Lower lobe of right lung (tissue), 2 donors: Measurements from ENCODE around the gene TDRD12. TPM values are rescaled to one million over a fixed set of nuclear protein-coding genes. Genes with fewer than 3 reads are reported as not detected.

Experiments
- ATAC-seq, 2 donors: fragments of 200-7000 bp; cut with Tn5 transposase; one replicate each; pipeline ENCODE4 v1.9.1; 2020 to 2022; ENCODE audit warnings: mild to moderate bottlenecking in 2 of 2, moderate library complexity in 2 of 2
- DNase-seq: peaks from one replicate; pipeline ENCODE4 v3.0.0-alpha.2; 2020
- H3K27ac ChIP-seq: fragments of 200-600 bp; one replicate; pipeline ENCODE4 v1.8.0; 2022
- H3K27me3 ChIP-seq: fragments of 200-600 bp; one replicate; pipeline ENCODE4 v1.8.0; 2022; ENCODE audit warnings: low read depth
- H3K36me3 ChIP-seq: fragments of 200-600 bp; one replicate; pipeline ENCODE4 v1.8.0; 2022; ENCODE audit warnings: mild to moderate bottlenecking
- H3K4me1 ChIP-seq: fragments of 200-600 bp; one replicate; pipeline ENCODE4 v1.8.0; 2022
- H3K4me3 ChIP-seq: fragments of 200-600 bp; one replicate; pipeline ENCODE4 v1.8.0; 2022; ENCODE audit warnings: mild to moderate bottlenecking
- H3K9me3 ChIP-seq: fragments of 200-600 bp; one replicate; pipeline ENCODE4 v1.8.0; 2022
- intact Hi-C: fragments of 100-400 bp; cut with DNase I; formaldehyde crosslinking; loops from one replicate; pipeline ENCODE4 v1.11.0; 2022
- total RNA-seq: library from RNA; stranded (reverse); fragmentation: NEBNext Ultra II Directional; extraction: Animal tissue kit (Norgen Biotek cat#: 25700); gene quantifications from one replicate; pipeline ENCODE4 v1.2.1, GENCODE V29; 2021
- TF ChIP-seq, protein P1 (sequence below): fragments of 200-600 bp; IDR thresholded peaks from one replicate; pipeline ENCODE4 v1.8.0; 2022; ENCODE audit warnings: antibody characterized with exemption, mild to moderate bottlenecking
- donor health status: DM: no; HTN: yes; CAD: no; lungs with severe emphysema.

The TDRD12 gene
- total RNA-seq, 1 donor from 2014 or later: not detected

DNA sequence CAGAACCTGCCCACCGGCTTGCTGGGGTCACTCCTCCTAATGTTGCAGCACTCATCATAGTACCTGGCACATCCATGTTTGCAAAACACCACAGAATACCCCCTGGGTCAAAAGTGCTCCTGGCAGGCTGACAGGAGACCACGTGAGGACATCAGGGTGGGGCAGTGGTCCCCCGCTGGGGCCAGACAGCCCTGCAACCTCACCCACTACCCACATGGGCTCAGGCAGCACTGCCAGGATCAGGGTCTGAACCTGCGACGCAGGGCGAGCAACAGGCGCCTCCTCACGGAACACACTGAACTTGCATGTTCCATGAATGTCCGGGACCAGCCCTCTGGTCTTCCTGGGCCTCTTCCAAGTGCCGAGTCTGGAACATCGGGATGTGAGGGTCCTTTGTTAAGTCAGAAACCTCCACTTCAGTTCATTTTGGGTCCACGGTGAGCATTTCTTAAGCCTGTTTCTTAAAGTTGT, 151.4 kb downstream of the TDRD12 start:
- Histone ChIP-seq H3K9me3 (no peaks in the 10 kb centered on the region), H3K4me1 (no peaks in the 10 kb centered on the region), H3K36me3 (no peaks in the 10 kb centered on the region), H3K27me3 (no peaks in the 10 kb centered on the region), H3K4me3 (no peak overlapping the region), H3K27ac (no peak overlapping the region)
- ATAC-seq: no peak
- intact Hi-C loops: no loop called here
- TF ChIP-seq, protein P1, sequence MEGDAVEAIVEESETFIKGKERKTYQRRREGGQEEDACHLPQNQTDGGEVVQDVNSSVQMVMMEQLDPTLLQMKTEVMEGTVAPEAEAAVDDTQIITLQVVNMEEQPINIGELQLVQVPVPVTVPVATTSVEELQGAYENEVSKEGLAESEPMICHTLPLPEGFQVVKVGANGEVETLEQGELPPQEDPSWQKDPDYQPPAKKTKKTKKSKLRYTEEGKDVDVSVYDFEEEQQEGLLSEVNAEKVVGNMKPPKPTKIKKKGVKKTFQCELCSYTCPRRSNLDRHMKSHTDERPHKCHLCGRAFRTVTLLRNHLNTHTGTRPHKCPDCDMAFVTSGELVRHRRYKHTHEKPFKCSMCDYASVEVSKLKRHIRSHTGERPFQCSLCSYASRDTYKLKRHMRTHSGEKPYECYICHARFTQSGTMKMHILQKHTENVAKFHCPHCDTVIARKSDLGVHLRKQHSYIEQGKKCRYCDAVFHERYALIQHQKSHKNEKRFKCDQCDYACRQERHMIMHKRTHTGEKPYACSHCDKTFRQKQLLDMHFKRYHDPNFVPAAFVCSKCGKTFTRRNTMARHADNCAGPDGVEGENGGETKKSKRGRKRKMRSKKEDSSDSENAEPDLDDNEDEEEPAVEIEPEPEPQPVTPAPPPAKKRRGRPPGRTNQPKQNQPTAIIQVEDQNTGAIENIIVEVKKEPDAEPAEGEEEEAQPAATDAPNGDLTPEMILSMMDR: no peak
- DNase-seq: no peak

DNA sequence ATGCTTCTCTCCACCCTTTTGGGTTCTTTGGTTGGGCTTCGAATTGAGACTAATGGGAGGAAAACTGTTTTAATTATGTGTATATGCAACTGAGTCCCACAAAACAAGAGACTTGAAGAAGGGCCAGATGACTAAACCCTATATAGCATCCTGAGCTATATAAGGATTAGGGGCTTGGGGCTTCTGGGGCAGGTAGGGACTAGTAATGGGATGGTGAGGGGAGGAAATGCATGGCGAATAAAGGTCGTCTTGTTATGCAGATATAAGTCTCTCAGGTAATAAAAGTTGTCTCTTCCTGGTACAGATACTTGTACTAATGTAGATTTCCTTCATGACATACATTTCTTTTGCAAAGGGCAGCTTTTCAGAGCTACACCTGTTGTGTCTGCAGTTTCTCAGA, 152.8 kb downstream of the TDRD12 start:
- Histone ChIP-seq H3K4me3 (no peak overlapping the region), H3K27ac (no peak overlapping the region), H3K9me3 (no peaks in the 10 kb centered on the region), H3K4me1 (no peaks in the 10 kb centered on the region), H3K27me3 (no peaks in the 10 kb centered on the region), H3K36me3 (no peaks in the 10 kb centered on the region)
- TF ChIP-seq, protein P1: no peak
- no peak for ATAC-seq
- intact Hi-C loops: no loop called here
- DNase-seq: no peak

DNA sequence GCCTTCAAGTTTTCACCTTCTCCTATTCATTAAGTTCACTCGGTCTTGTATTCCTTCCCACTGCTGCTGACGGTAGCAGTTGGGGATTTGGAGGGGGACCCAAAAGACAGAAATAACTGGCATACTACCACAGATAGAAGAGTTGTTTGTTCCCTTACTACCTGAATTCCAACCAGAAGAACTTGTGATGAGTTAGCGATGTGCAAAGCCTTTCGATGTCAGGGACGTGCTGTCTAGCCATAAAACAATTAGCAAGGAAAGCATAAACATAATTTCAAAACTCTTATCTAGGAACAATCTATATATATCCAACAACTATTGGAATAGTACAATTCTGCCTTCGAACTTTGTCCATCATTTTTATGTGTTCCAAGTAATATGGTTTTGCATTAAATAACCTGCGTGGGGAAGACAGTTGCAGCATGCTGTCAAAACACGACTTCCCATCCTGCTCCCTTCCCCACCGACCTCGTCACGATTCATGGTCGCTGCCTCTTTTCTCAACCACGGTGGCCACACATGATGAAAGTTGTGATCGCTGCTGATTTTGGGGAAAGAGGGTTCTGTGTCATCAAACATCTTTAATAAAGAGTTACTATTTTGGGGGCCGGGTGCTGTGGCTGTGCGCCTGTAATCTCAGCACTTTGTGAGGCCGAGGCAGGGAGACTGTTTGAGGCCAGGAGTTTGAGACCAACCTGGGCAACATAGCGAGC, 153.8 kb downstream of the TDRD12 start:
- peaks cover 5% of the 10 kb centered on the region for H3K36me3 ChIP-seq
- H3K4me1 ChIP-seq: no peaks in the 10 kb centered on the region
- no peaks in the 10 kb centered on the region for H3K27me3 ChIP-seq
- DNase-seq (no peak), ATAC-seq (no peak)
- H3K4me3 ChIP-seq: no peak overlapping the region
- intact Hi-C loops: no loop called here
- no peaks in the 10 kb centered on the region for H3K9me3 ChIP-seq
- no peak overlapping the region for H3K27ac ChIP-seq
- TF ChIP-seq, protein P1: no peak

DNA sequence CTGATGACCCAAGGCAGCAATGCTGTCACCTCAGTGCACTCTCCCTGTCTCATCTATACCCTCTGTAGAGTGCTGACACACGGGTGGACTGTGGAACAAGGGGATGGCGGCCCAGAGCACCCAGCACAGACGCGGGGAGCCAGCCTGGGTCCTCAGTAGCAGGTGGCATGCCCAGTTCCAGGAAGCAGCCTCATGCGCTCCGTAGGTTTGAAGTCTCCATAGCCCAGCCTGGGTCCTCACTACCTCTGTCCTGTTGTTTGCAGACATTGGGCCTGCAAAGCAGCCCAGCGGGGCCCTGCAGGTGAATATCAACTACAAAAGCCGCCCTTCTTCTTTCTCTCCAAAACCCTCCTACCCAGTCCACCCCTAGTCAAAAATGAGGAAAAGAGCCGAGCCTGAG, 155.0 kb downstream of the TDRD12 start:
- DNase-seq (no peak), ATAC-seq (no peak)
- intact Hi-C loops: no loop called here
- no peak overlapping the region for H3K27ac ChIP-seq
- H3K36me3 ChIP-seq: peaks cover 14% of the 10 kb centered on the region
- no peaks in the 10 kb centered on the region for H3K4me1 ChIP-seq
- TF ChIP-seq, protein P1: no peak
- no peak overlapping the region for H3K4me3 ChIP-seq
- H3K27me3 ChIP-seq: no peaks in the 10 kb centered on the region
- H3K9me3 ChIP-seq: no peaks in the 10 kb centered on the region

DNA sequence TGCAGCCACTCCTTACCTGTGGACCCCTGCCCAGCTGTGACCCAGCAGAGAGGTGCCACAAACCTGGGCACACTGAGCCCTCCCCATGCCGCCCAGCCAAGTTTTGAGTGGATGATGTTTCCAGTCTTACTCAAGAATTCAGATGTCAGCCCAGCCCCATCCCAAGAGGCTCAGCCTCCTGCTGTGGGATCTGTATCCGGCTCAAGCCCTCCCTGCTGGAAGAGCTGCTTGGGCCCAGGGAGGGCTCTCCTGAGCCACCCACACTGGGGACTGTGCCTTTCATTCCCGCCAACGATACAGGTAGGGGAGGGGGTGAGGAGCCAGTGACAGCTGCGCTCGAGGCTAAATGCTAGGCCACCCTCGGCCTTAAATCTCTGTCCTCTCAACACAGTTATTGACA, 155.9 kb downstream of the TDRD12 start:
- Histone ChIP-seq H3K36me3 (peaks cover 19% of the 10 kb centered on the region), H3K4me3 (no peak overlapping the region), H3K27me3 (no peaks in the 10 kb centered on the region), H3K27ac (no peak overlapping the region), H3K9me3 (no peaks in the 10 kb centered on the region), H3K4me1 (no peaks in the 10 kb centered on the region)
- DNase-seq (no peak), ATAC-seq (no peak)
- intact Hi-C loops: no loop called here
- TF ChIP-seq, protein P1: no peak
